Activated CD8-positive, alpha-beta T cell treated with anti-CD3 and anti-CD28 coated beads for 36 hours (primary cell): ENCODE results near the gene MRPS35. TPM values are rescaled to one million over a fixed set of nuclear protein-coding genes. Genes with fewer than 3 reads are reported as not detected.

Experiments
- ATAC-seq: fragments of 200-7000 bp; cut with Tn5 transposase; one replicate; pipeline ENCODE4 v1.10.0; 2021; ENCODE audit warnings: mild to moderate bottlenecking, moderate library complexity
- CTCF ChIA-PET: fragments of 350-600 bp; sonication (Branson Sonifier 250); formaldehyde crosslinking; loops from one replicate; lab custom pipeline; 2021; ENCODE audit warnings: antibody characterized with exemption; lab: Charles Lee
- POLR2A ChIA-PET: fragments of 350-600 bp; sonication (Branson Sonifier 250); formaldehyde crosslinking; loops from one replicate; lab custom pipeline; 2021; ENCODE audit warnings: antibody characterized with exemption; lab: Charles Lee
- DNase-seq: peaks from one replicate; pipeline ENCODE4 v3.0.0-alpha.2; 2020
- H3K27ac Mint-ChIP-seq: one replicate; pipeline ENCODE4 v1.8.0; 2021; ENCODE audit warnings: mild to moderate bottlenecking, mixed read lengths
- H3K27me3 Mint-ChIP-seq: one replicate; pipeline ENCODE4 v1.8.0; 2021; ENCODE audit warnings: mixed read lengths
- H3K36me3 Mint-ChIP-seq: one replicate; pipeline ENCODE4 v1.8.0; 2021; ENCODE audit warnings: low read depth, mixed read lengths
- H3K4me1 Mint-ChIP-seq: one replicate; pipeline ENCODE4 v1.8.0; 2021; ENCODE audit warnings: low read depth, mixed read lengths
- H3K4me3 Mint-ChIP-seq: one replicate; pipeline ENCODE4 v1.8.0; 2021; ENCODE audit warnings: mild to moderate bottlenecking, moderate library complexity, mixed read lengths
- H3K9me3 Mint-ChIP-seq: one replicate; pipeline ENCODE4 v1.8.0; 2021; ENCODE audit warnings: mixed read lengths
- CTCF ChIP-seq: fragments of 200-600 bp; IDR thresholded peaks from one replicate; pipeline ENCODE4 v1.8.0; 2022; ENCODE audit warnings: antibody characterized with exemption, mild to moderate bottlenecking
- intact Hi-C: fragments of 100-400 bp; cut with micrococcal nuclease; formaldehyde crosslinking; loops from one replicate; pipeline ENCODE4 v1.10.0; 2022
- total RNA-seq, 2 experiments: library from RNA; stranded (reverse); gene quantifications; one replicate each; pipeline ENCODE4 v1.2.3, GENCODE V29; 2021

The MRPS35 gene
- total RNA-seq = 10 to 100 TPM; 56.4 to 60.5 TPM

DNA sequence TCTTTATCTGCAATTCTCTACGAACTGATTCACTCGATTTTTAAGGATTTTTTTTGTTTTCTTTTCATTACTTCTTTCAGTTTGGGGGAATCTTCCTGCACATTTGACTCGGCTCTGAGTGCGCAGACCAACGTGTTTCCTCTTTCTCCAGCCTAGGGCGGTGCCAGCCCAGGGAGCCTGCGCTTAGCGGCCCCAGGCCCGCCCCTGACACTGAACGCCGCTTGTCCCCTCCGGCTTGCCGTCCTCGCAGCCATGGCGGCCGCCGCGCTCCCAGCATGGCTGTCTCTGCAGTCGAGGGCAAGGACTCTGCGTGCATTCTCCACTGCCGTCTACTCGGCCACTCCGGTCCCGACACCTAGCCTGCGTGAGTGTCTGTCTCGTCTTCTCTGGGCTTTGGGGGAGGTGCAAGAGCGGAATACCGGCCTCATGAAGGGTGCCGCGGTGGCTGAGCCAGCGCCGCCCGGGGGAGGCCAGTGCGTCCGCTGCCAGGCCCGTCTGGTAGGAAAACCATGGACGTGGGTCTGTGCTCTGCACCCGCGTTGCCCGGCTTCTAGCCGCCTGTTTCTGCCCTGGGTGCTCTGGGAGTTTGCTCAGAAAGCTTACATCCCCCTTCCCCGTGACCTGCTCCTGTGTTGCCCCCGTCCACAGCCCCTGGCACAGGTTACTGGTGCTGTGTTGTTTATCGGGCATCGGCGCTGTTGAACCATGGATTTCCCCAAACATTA lies at the start of gene MRPS35:
MRPS35 (plus strand) TSS at position 241 of the 725 bp plus-strand sequence; CDS start at position 253, 12 bp downstream.
- CTCF ChIA-PET = interaction anchor here (1.1 to 1.3 kb wide), 2 partner anchors 111 to 276 kb away, joined by 3 to 4 read pairs; no protein-coding TSS in a partner anchor
- no peak for TF ChIP-seq CTCF
- intact Hi-C loops = no loop called here
- Mint-ChIP-seq H3K36me3 (peaks cover 20% of the 10 kb centered on the region), H3K9me3 (no peaks in the 10 kb centered on the region), H3K4me3 (peak within 1 kb of the TSS; percentile 90), H3K27me3 (peaks cover 6% of the 10 kb centered on the region), H3K27ac (peak within 1 kb of the TSS; percentile 98), H3K4me1 (peaks cover 19% of the 10 kb centered on the region)
- peak; percentile 92 for DNase-seq
- POLR2A ChIA-PET = interaction anchor here (1.0 to 1.1 kb wide), 2 partner anchors 9 to 70 kb away, joined by 3 read pairs; no protein-coding TSS in a partner anchor
- peak; percentile 97 for ATAC-seq

DNA sequence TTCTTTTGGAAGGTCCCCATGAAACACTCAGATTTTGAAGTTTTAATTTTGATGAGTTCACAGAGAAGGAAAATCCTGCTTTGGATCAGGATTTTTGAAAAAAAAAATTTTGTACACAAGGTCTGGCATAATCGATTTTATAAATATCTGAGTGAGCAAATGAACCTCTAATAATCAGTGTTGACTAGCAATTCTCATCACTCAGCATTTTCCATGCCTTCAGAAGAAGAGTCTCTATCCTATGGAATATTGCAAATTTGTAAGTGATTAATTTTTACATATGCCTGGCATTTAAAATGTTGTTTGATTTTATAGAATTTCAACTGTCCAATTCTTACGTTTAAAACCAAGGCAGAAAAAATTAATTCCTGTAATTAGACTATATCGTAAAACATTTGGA lies 44.9 kb upstream of the MRPS35 start:
- intact Hi-C loops = no loop called here
- Mint-ChIP-seq H3K9me3 (no peaks in the 10 kb centered on the region), H3K4me3 (no peak overlapping the region), H3K27ac (no peak overlapping the region), H3K36me3 (no peaks in the 10 kb centered on the region), H3K4me1 (no peaks in the 10 kb centered on the region), H3K27me3 (peaks cover 1% of the 10 kb centered on the region)
- CTCF ChIA-PET = no interaction called here
- no peak for DNase-seq
- no peak for ATAC-seq
- POLR2A ChIA-PET = no interaction called here
- TF ChIP-seq CTCF = no peak

- peaks cover 1% of the 10 kb centered on the region for H3K27me3 Mint-ChIP-seq
- no peaks in the 10 kb centered on the region for H3K36me3 Mint-ChIP-seq
- no peak for TF ChIP-seq CTCF
- CTCF ChIA-PET = interaction anchor here (1.2 kb wide), 1 partner anchor 16 kb away, joined by 4 read pairs; no protein-coding TSS in a partner anchor
- POLR2A ChIA-PET = no interaction called here
- no peaks in the 10 kb centered on the region for H3K9me3 Mint-ChIP-seq
- intact Hi-C loops = no loop called here
- no peak for ATAC-seq
- no peaks in the 10 kb centered on the region for H3K4me1 Mint-ChIP-seq
- DNase-seq = no peak
- no peak overlapping the region for H3K27ac Mint-ChIP-seq
- H3K4me3 Mint-ChIP-seq = no peak overlapping the region
Observed at GRCh38 chr12:27666510-27666909, 44.1 kb upstream of the MRPS35 start.

GRCh38 chr12:27667540-27667939 lies 43.1 kb upstream of the MRPS35 start:
- CTCF ChIA-PET = interaction anchor here (1.1 kb wide), 1 partner anchor 15 kb away, joined by 4 read pairs; no protein-coding TSS in a partner anchor
- Mint-ChIP-seq H3K36me3 (no peaks in the 10 kb centered on the region), H3K4me3 (no peak overlapping the region), H3K27me3 (peaks cover 1% of the 10 kb centered on the region), H3K9me3 (no peaks in the 10 kb centered on the region), H3K27ac (no peak overlapping the region), H3K4me1 (no peaks in the 10 kb centered on the region)
- no peak for TF ChIP-seq CTCF
- POLR2A ChIA-PET = no interaction called here
- peak; percentile 7 for DNase-seq
- intact Hi-C loops = no loop called here
- ATAC-seq = no peak

DNA sequence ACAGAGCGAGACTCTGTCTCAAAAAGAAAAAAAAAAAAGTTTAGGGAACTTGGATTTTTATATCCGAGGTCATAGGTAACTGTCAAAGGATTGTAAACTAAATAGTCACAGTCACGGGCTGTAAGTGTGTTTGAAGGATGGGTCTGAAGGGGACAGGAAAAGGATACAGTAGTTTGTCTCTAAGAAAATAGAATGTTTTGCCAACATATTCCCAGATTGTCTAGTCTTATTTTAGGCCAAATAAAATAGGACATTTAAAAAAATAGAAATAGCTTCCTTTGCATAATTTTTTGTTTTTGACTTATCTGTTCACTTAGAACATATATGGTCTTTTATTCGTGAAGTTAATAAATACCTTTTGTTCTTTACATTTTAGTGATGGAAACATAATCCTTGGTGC lies 38.6 kb upstream of the MRPS35 start:
- Mint-ChIP-seq H3K36me3 (no peaks in the 10 kb centered on the region), H3K9me3 (no peaks in the 10 kb centered on the region), H3K4me3 (no peak overlapping the region), H3K27ac (no peak overlapping the region), H3K4me1 (no peaks in the 10 kb centered on the region), H3K27me3 (peaks cover 1% of the 10 kb centered on the region)
- CTCF ChIA-PET = interaction anchor here (0.6 kb wide), 1 partner anchor 1094 kb away, joined by 3 read pairs; no protein-coding TSS in a partner anchor
- intact Hi-C loops = no loop called here
- ATAC-seq = no peak
- TF ChIP-seq CTCF = no peak
- POLR2A ChIA-PET = interaction anchor here (1.2 kb wide), 1 partner anchor 987 kb away, joined by 4 read pairs; no protein-coding TSS in a partner anchor
- DNase-seq = no peak
